Stomach (tissue), 9 donors: ENCODE results near the gene SFT2D3. TPM values are rescaled to one million over a fixed set of nuclear protein-coding genes. Genes with fewer than 3 reads are reported as not detected.

Source experiments
- DNase-seq, 2 donors: peaks; one replicate each; pipeline versions ENCODE4 v3.0.0 to v3.0.0-alpha.2; 2013 to 2019
- H3K27ac ChIP-seq, 5 donors: fragments of 200-600 bp in 4 of 5; sonication (generic) in 4 of 5; one replicate each; pipeline ENCODE4 v1.5.1; 2013 to 2019; ENCODE audit warnings: mild to moderate bottlenecking in 1 of 5, moderate library complexity in 1 of 5
- H3K27me3 ChIP-seq, 3 donors: fragments of 200-600 bp; sonication (generic); one replicate each; pipeline ENCODE4 v1.5.1; 2017 to 2019; ENCODE audit warnings: mixed run types in 1 of 3
- H3K36me3 ChIP-seq, 4 donors: fragments of 200-600 bp; sonication (generic); 1 replicate in 3 of 4; 2 replicates in 1 of 4; pipeline ENCODE4 v1.5.1; 2016 to 2019
- H3K4me1 ChIP-seq, 4 donors: fragments of 200-600 bp; sonication (generic); one replicate each; pipeline ENCODE4 v1.5.1; 2016 to 2019
- H3K4me3 ChIP-seq, 4 donors: fragments of 200-600 bp; sonication (generic) in 3 of 4; one replicate each; pipeline ENCODE4 v1.5.1; 2016 to 2019; ENCODE audit warnings: mild to moderate bottlenecking in 1 of 4
- H3K9me3 ChIP-seq, 4 donors: fragments of 200-600 bp; sonication (generic); one replicate each; pipeline ENCODE4 v1.5.1; 2016 to 2019
- CTCF ChIP-seq, 7 experiments: fragments of 450-650 bp in 4 of 7; fragments of 200-600 bp in 3 of 7; sonication (generic) in 3 of 7; IDR thresholded peaks; one replicate each; pipeline ENCODE4 v1.5.1; 2016 to 2019; ENCODE audit warnings: antibody characterized with exemption in 7 of 7, control low read depth in 2 of 7, mild to moderate bottlenecking in 1 of 7
- EP300 ChIP-seq: sonication (generic); formaldehyde crosslinking; IDR thresholded peaks from one replicate; pipeline ENCODE4 v1.6.1; 2017; ENCODE audit warnings: antibody characterized with exemption
- POLR2A ChIP-seq, 4 donors: fragments of 450-650 bp; IDR thresholded peaks; one replicate each; pipeline ENCODE4 v1.6.1; 2016; ENCODE audit warnings: antibody characterized with exemption in 4 of 4, control low read depth in 2 of 4, mild to moderate bottlenecking in 1 of 4, moderate library complexity in 1 of 4
- POLR2AphosphoS5 ChIP-seq, 3 donors: sonication (generic); formaldehyde crosslinking; IDR thresholded peaks; one replicate each; pipeline ENCODE4 v1.6.1; 2016; ENCODE audit warnings: antibody characterized with exemption in 3 of 3
- WGBS, 5 donors: extraction: QIAGEN DNeasy Blood & Tissue Kit in 3 of 5; methylation state at CpG; one replicate each; pipeline versions ENCODE4 v1.1.5 to v1.1.7; 2013 to 2018; 5-methylcytosine and 5-hydroxymethylcytosine counted together
- intact Hi-C: fragments of 100-400 bp; cut with DNase I; formaldehyde crosslinking; loops from one replicate; pipeline ENCODE4 v1.15.1; 2023; ENCODE audit warnings: low total_unique reads
- polyA plus RNA-seq, 3 donors: library from polyadenylated mRNA; stranded (reverse); fragments of 200-250 nt; gene quantifications; one replicate each; pipeline ENCODE4 v1.2.3, GENCODE V29; 2013
- total RNA-seq, 5 donors: library from RNA; depleted of rRNA; stranded (reverse); fragments of >200 nt; gene quantifications; one replicate each; pipeline versions ENCODE4 v1.1.0 to v1.2.3, GENCODE V29; 2014 to 2016
- donor health status: healthy with polysubstance abuse.
- donor health status: Bipolar disorder and iron deficiency.
- donor health status: healthy.

Gene SFT2D3
- total and polyA plus RNA-seq, 8 donors = 2.1 to 35.6 (median 6.6) TPM

DNA sequence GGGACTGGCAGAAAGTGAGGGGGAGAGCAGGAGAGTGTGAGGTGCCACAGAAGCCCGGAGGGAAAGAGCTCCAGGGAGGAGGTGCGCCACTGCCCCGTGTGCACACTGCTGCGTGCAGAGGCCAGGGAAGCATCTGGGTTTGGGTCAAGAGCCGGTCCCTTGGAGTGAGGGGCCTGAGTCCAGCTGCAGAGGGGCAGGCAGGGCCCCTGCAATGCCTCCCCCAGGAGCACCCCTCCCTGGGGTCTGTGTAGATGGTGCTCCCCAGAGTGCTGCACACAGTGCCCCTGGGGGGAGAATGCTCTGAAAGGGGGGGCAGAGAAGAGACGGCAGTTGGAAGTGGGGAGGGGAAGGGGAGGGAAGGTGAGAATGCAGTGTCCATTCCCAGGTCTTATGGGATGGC is 22.3 kb upstream of the SFT2D3 start:
- Histone ChIP-seq H3K4me3 (no peak overlapping the region), H3K27me3 (peaks cover 0 to 31% (median 24%) of the 10 kb centered on the region in 3 donors), H3K9me3 (no peaks in the 10 kb centered on the region), H3K4me1 (peaks cover 22 to 68% (median 41%) of the 10 kb centered on the region in 4 donors), H3K36me3 (no peaks in the 10 kb centered on the region), H3K27ac (no peak overlapping the region)
- intact Hi-C loops = no loop called here
- 83 to 88% (median 83%) methylated on average over 6 of the region's 6 CpGs for WGBS, 5 donors
- no peak for DNase-seq
- no peak for TF ChIP-seq POLR2A (IDR thresholded peaks at IDR 0.05)

- no peak for DNase-seq
- no peak for TF ChIP-seq POLR2AphosphoS5 (IDR thresholded peaks at IDR 0.05)
- TF ChIP-seq POLR2A (IDR thresholded peaks at IDR 0.05) = no peak
- no peak for TF ChIP-seq EP300
- peaks cover 0 to 23% (median 16%) of the 10 kb centered on the region in 3 donors for H3K27me3 ChIP-seq
- no peaks in the 10 kb centered on the region for H3K9me3 ChIP-seq
- peaks cover 15 to 63% (median 39%) of the 10 kb centered on the region in 4 donors for H3K4me1 ChIP-seq
- 82 to 91% (median 85%) methylated on average over 14 to 15 of the region's 15 CpGs for WGBS, 5 donors
- no peaks in the 10 kb centered on the region for H3K36me3 ChIP-seq
- intact Hi-C loops = no loop called here
- no peak overlapping the region for H3K27ac ChIP-seq
- H3K4me3 ChIP-seq = no peak overlapping the region
Observed at GRCh38 chr2:127679680-127680361, 21.5 kb upstream of the SFT2D3 start.

DNA sequence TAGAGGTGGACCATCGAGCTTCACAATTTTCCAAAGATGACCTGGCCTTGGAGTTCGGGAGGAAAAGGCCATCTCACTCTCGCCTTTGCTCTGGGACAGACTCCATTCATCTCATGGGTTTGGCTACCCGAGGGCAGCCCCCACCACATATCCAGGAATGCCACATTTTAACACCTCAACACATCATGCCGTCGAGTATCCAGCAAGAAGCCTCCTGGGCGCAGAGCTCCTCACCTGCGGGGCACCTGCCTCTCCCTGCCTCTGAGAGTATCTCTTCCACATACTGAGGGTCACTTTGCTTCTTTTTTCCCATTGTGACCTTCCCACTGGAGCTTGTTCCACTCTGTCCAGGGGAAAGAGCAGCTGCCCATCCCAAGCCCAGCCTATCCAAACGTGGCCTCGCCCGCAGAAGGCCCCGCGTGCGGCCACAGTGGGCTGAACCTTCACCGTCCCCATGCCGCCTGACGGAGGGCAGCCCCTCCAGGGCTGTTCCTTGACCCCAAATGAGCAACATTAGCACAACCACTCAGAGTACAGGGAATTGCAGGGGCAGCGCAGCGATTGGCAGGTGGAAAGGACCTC is 20.5 kb upstream of the SFT2D3 start:
- no peaks in the 10 kb centered on the region for H3K36me3 ChIP-seq
- TF ChIP-seq POLR2A (IDR thresholded peaks at IDR 0.05) = no peak
- H3K27me3 ChIP-seq = peaks cover 0 to 13% (median 6%) of the 10 kb centered on the region in 3 donors
- DNase-seq = no peak
- H3K4me1 ChIP-seq = peaks cover 6 to 53% (median 32%) of the 10 kb centered on the region in 4 donors
- H3K9me3 ChIP-seq = no peaks in the 10 kb centered on the region
- H3K27ac ChIP-seq = peak overlapping the region in 4 of 5 donors; percentile 34 to 72 (median 54)
- intact Hi-C loops = no loop called here
- 77 to 84% (median 82%) methylated on average over 19 of the region's 19 CpGs for WGBS, 5 donors
- peak overlapping the region in 3 of 4 donors; percentile 16 to 22 (median 21) for H3K4me3 ChIP-seq

DNA sequence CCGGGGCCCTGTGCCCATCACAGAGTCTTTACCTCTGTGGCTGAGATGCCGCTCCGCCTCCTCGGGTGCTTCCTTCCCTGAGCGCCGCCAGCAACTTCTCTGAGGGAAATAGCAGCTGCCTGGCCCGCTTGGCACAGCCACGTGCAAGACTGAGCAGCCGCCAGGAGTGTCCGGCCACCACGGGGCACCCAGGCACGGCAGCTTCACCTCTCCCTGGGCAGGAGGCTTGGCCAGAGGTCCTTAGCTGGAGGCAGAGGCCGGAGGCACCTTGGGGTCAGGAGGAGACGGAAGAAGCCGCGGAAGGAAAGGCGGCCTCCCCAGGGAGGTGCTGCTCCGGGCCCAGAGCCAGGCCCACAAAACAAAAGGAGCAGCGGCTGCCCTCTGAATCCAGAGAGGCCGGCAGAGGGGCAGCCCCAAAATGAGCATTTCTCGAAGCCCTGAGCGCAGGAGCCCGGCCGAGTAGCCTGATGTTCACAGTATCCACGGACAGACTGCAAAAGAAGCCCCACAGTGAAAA is 20.0 kb upstream of the SFT2D3 start:
- Histone ChIP-seq H3K4me1 (peaks cover 6 to 47% (median 29%) of the 10 kb centered on the region in 4 donors), H3K27me3 (peaks cover 0 to 7% (median 4%) of the 10 kb centered on the region in 3 donors), H3K9me3 (no peaks in the 10 kb centered on the region), H3K36me3 (no peaks in the 10 kb centered on the region), H3K4me3 (peak overlapping the region in 3 of 4 donors; percentile 16 to 22 (median 21)), H3K27ac (peak overlapping the region in 4 of 5 donors; percentile 34 to 72 (median 54))
- 35 to 48% (median 46%) methylated on average over 16 to 25 of the region's 25 CpGs for WGBS, 5 donors
- DNase-seq = no peak
- intact Hi-C loops = no loop called here
- no peak for TF ChIP-seq POLR2A (IDR thresholded peaks at IDR 0.05)
- no peak for TF ChIP-seq CTCF (IDR thresholded peaks at IDR 0.05)
- TF ChIP-seq POLR2AphosphoS5 (IDR thresholded peaks at IDR 0.05) = no peak
- TF ChIP-seq EP300 = no peak

- Histone ChIP-seq H3K36me3 (no peaks in the 10 kb centered on the region), H3K27me3 (no peaks in the 10 kb centered on the region), H3K4me1 (peaks cover 6 to 39% (median 23%) of the 10 kb centered on the region in 4 donors), H3K4me3 (no peak overlapping the region), H3K9me3 (no peaks in the 10 kb centered on the region), H3K27ac (peak overlapping the region in 1 of 5 donors; percentile 72)
- WGBS, 5 donors = 62 to 84% (median 76%) methylated on average over 6 of the region's 6 CpGs
- no peak for DNase-seq
- intact Hi-C loops = no loop called here
- TF ChIP-seq POLR2A (IDR thresholded peaks at IDR 0.05) (no peak), EP300 (no peak), POLR2AphosphoS5 (IDR thresholded peaks at IDR 0.05) (no peak), CTCF (IDR thresholded peaks at IDR 0.05) (no peak)
Observed at GRCh38 chr2:127681976-127682857, 19.1 kb upstream of the SFT2D3 start.
